NCI-H82 treated with DMSO at 0.1 percent for 48 hours (cell line): ENCODE measurements around the gene UNC5A.

Experiments
- DNase-seq: peaks from one replicate; lab custom pipeline; 2025; ENCODE audit not compliant: unreplicated experiment; lab: John Stamatoyannopoulos, UW

The UNC5A gene

DNA sequence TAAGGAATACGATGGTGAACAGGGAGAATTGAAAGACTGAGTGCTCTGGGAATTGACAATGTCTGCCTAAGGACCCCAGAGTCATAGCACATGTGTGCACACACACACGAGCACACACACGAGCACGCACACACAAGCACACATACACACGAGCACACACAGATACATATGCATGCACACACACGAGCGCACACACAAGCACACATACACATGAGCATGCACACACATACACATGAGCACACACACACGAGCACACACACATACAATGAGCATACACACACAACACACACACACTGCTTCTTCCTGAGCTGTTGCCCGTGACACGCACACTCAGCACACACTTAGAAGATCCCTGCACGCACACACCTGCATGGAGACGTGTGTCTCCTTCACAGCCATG, 10.9 kb upstream of the UNC5A start:
- DNase-seq, result no peak

DNA sequence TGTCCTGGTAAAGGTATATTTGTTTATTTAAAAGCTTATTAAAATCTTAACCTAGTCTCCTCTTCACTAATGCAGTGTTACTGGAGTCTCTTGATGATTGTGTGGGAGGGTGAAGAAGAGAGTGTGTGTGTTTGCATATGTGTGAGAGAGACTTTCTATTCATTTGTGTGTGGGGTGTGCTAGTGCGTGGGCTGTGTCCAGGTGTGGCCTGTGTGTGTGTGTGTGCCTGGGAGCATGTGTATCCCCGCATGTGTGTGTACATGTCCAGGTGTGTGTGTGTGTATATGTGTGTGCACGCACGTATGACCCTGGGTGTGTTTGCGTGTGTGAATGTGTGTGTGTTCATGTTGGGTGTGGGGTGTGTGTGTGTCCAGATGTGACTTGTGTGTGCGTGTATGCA, 10.3 kb upstream of the UNC5A start:
- no peak for DNase-seq

DNA sequence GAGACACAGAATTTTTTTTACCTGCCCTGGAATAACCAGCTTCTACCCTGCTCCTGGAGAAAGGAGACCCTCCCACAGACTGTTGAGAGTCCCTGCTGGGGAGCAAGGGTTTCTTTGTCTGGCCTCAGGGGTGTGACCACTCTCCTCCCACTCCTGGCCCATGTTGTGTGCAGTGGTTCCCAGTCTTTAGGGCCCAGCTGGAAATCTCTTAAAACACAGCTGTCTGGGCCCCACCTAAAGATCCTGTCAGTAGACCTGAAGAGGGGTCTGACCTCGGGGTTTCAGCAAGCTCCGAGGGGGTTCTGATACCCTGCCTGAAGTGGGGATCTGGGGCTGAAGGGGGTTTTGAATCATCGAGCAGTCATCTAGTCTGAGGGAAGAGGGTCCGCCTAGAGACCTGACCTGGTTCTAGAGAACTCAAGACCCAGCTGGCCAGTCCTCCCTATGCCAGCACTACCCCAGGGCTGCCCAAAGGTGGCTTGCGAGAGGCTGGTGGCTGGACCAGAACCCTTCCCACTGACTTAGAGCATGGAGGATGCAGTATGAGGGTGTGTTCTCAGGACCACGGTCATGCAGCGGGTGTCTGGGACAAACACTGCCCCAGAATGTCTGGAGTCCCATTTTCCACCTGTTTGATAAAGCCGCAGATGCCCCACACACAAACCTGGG, 8.1 kb upstream of the UNC5A start:
- no peak for DNase-seq

DNA sequence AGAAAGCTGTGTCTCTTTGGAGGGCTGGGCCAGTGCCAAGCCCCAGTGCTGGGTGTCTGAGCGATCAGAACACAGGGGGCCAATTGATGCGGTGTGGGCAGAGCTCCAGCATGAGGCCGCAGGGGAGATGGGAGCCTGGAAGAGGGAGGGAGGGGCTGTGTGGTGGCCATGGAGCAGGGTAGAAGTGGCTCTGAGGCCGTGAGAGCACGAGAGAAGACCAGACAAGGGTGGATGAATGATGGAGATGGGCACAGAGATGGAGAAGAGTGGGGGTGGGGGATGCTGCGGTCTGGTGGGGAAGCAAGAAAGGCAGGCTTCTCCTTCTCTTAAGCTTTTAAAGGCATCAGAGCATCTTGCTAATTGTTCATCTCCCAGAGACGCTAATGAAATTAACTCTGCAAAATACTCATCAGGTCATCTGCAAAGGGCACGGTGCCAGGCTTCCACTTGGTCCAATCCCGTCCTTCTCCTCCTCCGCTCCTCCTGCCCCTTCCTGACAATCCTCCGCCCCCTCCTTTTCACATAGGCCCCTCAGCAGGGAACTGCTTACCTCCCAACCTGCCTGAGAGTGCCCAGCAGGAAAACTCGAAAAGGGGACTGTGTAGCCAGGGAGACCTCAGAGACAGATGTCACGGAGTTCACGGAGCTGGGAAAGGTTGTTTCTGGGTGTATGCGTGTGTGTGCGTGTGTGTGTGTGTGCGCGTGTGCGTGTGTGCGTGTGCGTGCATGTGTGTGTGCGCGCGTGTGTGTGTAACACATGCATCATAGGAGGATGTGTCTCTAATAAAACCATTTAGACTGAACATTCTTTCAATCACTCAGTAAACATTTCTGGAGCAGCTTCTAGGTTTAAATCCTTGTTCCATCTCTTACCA, 7.1 kb upstream of the UNC5A start:
- peak; percentile 85 for DNase-seq

DNA sequence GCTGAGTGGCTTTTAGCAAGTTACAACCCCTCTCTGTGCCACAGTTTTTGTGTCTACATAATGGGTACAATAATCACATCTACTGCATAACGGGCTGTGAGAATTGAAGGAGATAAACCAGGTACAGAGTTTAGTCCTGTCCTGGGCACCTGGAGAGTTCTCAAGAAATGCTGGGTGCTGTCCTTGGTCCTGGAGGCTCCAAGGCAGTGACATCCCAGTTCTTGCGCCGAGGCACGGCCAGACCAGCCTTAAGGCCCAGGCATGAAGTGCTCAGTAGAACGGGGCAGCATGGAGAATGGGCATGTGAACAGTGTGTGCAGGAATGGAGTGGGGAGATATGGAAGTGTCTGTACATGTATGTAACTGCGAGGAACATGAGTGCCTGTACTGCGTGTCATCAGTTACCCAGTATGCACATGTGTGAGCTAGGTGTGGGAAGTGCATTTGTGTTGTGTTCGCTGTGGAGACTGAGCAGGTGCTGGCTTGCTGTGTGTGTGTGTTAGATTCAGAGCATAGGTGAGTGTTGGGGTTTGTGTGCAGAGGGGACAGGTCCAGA, 6.3 kb upstream of the UNC5A start:
- no peak for DNase-seq

DNA sequence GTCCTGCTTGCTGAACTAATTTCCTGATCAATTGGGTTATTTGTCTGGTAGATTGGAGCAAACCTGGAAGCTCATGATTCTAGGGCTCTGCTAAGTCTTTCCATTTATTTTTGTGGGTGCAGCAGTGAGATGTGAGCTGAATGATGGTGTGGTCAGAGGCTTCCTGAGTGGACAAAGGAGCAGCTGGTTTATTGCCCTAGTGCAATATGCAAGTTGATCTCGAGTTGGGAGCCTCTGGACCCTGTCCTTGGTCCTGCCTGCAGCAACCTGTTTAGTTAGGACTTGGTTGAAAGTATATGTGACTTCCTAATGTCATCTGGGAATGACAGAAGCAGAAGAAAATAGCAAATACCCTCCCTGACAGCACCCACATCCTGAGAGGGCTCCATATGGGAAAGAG, 4.2 kb upstream of the UNC5A start:
- no peak for DNase-seq

DNA sequence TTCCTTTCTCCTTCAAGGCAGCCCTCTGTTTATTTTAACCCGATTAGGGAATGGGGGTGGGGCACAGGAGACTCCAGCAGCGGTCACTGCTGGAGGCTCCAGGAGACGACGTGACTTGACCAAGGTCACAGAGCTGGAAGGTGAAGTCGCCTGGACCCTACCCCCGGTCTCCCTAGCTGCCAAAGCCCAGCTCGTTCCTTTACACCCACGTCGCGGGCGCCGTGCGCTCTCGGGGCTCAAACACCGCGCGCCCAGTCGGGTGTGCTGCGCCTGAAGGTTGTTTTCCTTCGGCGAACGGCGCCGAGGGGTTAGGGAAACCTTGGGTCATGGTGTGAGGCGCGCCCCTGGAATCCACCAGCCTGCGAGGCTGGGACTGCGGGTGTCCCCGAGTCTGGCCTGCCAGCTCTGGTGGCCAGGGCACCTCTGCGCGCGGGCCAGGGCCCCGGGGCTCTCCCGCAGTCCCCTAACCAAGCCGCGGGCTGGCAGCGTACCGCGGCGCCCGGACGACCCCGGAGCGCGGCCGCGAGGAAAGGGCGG, 747 bp upstream of the UNC5A start:
- DNase-seq, result peak; percentile 79

DNA sequence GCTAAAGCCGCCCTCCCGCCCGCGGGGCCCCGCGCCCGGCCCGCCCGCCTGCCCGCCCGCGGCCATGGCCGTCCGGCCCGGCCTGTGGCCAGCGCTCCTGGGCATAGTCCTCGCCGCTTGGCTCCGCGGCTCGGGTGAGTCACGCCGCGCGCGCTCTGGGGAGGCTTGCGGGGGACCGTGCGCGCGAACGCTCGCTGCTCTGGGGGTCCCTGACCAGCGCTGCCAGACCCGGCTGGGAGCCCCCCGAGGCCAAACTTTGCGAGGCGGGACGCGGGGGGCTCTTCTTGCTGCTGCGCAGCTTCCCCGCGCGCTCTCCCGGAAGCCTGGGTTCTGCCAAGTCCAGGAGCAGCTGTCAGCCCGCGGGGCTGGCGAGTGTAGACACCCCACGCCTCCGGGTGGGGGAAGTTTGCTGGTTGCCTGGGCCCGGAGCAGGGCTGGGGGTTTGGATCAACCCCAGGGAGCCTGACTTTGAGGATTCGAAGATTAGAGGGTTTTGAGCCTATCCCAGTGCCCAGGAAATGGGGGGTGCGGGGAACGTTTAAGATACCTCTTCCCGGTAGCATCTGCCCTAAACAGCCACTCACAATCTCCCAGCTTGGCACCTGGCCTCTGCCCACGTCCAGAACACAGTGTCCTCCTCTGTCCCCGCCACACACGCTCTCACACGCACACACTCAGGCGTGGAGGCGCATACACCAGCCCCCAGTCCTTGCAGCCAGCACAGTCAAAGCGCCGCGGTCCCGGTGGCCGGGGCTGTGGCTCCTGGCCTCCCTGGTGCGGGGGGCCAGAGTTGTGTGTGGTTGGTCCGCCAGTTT, 535 bp downstream of the UNC5A start:
- DNase-seq, result no peak

DNA sequence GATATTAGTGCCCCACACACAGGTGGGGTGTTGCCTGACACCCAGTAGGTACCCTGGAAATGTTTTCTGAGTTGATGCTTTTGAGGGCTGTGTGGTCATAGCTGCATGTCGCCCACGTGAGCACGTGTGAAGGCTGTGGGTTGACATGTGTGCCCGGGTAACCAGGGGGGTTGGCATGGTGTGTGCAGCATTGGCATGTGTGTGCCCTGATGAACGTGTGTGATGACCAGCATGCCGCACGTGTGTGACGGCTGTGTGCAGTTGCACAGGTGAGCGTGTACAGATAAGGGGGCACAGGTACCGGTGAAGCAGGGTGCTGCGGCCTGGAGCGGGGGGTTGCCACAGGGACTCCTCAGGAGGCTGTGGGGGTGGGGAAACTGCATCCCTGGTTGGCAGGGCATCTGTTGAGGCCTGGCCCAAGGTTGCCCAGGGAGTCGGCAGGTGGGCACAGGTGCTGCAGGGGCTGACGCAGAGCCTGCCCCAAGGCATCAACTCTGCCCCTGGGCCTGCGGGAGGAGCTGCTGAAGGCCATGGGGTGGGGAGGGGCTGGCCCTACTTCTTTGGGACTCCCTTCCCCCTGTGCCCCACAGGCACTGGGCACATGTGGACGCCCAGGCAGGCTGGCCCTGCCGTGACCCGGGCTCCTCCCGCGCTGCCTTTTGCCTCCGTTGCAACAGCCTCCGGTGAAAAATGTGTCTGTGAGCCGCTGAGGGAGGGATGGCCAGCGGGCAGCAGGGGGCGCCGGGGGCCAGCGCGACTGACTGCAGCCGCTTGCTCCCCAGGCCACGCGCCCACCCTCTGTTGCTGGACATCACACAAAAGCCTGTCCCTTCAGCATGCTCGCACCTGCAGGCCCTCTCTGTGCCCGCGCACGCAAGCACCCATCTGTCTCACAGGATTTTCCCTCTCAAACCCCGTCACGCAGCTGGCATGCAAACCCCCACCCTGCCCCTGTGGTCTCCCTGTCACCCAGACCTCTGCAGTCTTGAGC, 2.2 kb downstream of the UNC5A start:
- DNase-seq, result no peak

DNA sequence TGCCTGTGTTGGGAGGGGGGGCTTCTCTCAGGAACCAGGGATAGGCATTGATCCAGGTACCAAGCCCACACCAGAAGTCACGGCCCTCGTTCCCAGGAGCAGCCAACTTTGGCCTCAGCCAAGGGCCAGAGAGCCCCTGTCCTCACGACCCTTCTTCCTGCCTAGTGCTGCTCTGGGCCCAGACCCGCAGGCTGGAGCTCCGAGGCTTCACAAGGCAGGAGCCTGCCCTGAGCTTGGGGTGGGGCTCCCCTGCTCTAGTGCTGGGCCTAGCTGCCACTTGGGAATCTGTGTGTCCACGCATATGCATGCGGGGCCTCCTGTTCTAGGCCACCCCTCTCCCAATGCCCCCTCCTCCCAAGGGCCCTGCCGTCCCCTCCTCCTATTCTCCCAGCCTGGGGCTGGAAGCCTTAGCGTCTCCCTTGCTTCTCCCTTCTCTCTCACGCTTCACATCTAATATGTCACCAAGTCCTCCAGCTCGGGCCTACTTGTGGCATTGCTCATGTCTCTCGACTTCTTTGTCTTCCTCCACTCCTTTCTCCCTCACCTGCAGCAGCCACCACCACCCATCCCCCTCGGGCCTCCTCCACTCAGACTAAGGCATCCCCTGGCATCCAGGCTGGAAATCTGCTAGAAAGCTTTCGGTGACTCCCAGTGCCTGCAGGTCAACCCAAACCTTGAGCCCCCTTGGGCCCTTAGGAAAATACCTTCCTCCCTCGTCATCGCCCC, 3.4 kb downstream of the UNC5A start:
- no peak for DNase-seq

DNA sequence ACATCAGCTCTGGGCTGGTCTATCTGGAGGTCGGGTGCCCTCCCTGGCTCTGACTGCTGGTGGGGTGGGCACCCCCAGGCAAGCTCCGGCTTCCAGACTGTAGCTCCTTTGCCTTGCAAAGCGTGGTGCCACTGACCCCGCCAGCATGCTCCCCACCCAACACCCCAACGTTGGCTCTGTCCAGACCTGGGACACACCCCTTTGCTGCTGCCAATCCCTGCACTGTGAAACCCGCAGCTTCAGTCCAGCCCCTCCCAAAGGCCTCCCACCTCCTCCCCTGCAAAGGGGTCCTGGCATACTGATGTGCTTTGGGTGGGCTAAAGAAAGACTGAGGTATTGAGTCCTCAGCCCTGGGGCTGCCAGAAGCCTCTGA, 3.9 kb downstream of the UNC5A start:
- no peak for DNase-seq

DNA sequence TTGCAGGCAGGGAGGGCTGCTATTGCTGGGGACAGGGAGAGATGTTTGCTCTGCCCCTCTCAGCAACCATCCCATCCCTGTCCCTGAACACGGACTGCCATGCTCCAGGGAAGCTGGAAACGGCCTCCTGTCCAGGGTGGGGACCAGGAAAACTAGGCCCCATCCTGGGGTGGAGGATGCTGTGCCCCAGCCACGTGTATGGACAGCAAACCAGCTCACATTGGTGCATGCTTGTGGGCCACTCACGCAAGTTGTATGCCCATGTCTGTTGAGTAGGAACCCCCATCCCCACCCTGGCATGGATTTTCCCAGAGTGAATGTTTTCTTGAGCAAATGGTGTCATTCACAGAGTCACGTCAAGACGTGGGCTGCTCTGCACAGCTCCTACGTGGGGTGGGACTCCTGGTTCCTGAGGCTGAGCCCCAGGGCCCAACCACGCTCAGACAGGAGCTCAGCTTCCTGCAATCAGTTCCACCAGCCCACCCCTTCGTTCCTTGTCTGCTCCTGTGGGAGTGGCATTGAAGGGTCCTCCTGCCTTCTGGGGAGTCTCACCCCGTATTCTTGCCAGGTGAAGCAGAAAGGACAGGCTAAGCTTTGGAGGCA, 4.6 kb downstream of the UNC5A start:
- no peak for DNase-seq

DNA sequence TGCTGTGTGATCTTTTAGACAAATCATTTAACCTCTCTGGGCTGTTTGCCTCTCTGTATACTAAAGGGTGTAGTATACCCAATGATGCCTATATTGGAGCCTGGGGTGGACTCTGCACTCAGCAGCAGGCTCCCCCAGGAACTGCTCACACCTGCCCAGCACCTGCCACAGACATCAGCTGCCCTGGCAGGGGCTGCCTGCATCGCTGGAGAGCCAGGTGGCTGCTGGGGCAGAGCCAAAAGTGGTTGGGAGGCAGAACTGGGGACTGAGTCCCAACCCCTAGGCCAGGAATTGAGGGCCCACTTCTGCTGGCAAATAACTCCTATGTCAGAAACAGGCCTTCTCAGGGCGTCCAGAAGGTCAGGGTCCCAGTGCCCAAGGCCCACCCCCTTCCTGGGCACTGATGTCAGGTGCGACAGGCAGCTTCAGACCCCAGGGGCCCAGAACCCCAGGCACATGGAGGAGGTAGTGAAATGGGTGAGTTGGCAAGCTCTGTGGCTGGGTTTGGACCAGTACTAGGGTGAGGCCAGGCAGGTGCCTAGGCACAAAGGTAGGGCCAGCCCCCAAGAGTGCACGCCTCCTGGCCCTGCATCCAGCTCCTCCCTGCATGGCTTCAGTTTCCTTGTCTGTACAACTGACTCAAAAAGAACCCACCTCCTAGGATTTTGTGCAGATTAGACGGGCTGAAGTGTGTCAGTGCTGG, 5.8 kb downstream of the UNC5A start:
- DNase-seq, result no peak

DNA sequence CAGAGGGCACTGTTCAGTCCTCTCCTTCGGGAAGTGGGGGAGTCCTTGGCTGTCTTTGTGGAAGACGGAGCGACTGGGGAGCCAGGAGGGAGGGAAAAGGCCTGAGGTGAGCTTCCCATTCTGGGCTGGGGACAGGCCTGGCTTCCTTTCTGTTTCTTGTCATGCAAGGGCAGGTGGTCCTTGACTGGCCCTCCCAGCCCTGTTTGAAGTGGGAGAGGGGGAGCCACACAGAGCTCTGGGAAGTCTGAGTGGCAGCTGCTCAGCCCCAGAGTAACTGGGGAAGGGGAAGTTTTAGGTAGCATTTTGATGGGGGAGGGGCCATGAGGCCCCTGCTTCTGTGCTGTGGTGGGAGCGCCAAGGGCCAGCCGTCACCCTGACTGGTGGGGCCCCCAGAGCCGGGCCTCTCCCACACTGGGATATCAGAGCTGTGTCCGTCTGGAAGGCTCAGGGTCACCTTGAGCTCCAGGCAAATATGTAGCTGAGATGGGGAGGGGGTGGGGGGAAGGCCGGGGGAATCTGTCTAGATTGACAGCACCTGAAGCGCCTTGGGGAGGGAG, 6.5 kb downstream of the UNC5A start:
- DNase-seq, result no peak

DNA sequence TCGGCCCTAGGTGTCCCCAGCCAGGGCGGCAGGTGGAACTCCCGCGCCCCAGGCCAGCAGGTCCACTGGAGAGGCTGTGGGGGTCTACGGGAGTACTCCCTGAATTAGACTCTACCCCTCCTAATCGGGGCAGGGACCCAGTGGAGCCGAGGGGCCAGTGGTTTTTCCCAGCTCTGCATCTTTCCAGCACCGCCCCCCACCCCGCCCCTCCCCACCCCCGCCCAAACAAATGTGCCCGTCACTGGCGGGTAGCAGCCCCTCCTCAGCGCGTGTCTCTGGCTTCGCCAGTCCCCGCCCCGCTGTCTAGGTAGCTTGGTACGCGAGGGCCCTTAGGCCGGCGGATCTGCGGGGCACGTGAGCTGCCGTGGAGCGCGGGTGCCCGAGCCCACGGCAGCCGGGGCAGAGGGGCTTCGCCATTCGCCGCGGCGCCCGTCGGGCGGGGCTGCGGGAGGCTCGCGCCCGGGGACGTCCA, 7.0 kb downstream of the UNC5A start:
- peak; percentile 31 for DNase-seq

DNA sequence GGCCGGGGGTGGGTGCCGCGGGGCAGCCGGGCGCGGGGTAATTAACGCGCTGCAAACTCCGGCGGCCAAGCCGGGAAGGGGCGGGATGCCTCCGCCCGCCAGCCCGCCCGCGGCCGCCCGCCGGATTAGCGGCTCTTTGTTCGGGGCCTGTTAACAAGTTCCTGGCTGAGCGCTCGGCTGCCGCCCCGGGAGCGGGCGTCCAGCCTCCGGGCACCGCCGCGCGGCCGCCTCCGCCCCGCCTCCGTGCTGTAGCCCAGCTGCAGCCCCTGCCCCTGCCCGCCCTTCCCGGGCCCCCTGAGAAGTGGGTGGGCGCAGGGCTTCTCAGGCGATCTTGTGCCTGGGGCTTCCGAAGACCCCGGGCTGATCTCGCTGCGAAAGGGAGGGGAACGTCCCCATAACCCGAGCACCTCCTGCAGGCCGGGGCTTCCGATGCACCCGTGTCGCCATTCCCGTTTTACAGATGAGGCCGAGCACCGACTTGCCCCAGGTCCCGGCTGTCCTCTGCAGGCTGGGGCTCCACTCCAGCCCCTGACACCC, 7.5 kb downstream of the UNC5A start:
- no peak for DNase-seq

DNA sequence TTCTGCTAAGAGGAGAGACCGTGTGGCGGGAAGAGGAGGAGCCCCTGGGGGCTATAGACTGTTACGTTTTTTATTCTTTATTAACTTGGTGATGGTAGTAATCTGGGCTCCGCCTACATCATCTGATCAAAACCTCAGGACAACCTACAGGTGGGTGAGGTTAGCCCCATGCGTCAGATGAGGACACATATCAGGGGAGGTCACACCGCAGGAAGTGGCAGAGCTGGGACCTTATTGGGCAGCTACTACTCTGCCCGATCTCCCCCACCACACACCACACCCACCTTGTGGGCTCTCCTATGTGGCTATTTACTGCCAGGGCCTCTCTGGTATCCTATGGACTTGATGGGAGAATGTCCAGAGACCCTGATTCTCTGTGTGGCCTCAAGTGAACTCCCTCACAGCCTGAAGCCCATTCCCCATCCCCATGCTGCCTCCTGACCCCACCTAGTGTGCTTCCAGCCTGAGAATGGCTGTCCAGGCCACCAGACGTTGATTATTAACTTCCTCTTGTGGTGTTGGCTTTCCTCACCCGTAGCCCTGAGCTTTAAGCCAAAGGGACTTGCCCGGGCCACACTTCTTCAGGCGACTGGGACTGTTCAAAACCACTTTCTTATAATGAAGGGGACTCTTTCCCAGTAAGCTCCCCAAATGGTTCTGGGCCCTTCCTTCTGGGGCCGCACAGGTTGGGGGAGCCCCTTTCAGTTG, 8.2 kb downstream of the UNC5A start:
- no peak for DNase-seq
